HPDE6-E6E7 (cell line): ENCODE results near the gene IQSEC1.
A peak's percentile ranks its signal among the peaks of the same experiment; 100 is the strongest.

Experiments
- DNase-seq: peaks from one replicate; pipeline ENCODE4 v3.0.0; 2011; ENCODE audit warnings: missing footprints; ENCODE audit errors: extremely low spot score

The IQSEC1 gene

GRCh38 chr3:12985148-12985547, 88.1 kb downstream of the IQSEC1 start:
- no peak for DNase-seq

DNA sequence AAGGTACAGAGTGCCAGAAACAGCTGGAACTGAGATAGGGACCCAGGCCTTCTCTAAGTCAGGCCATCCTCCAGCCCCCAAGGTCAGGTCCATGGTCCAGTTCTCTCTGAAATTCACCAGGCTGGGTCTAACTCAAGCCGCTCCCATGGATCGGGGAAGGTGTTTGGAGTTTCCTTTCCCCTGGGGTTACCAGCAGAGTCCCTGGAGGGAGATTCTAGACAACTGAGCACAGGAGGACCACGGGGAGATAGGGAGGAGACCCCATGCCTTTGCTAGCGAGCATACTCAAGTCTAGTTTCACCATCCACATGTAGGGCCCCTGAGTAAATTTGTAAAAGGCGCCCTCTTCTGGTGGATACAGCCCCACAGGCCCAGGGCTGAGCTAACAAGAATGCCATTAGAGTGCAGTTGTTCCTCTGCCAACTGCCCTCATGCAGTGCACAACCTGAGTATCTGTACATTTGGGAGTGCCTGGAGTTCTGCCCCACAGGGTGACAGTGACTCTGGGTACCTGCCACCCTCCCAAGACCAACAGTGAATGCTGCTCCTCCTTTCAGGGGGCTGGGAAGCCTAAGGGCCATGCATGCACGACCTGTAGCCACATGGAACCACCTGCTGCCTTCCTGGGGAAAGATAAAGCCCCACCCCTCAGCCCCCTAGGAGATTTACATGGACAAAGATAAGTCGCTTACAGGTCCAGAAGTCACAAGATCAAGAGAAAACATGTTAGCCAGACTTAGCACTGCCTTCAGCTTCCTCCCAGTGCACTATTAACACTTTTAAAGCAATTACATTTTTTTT, 89.0 kb downstream of the IQSEC1 start:
- DNase-seq, result peak; percentile 32

GRCh38 chr3:12983319-12983718, 89.9 kb downstream of the IQSEC1 start:
- DNase-seq, result no peak

DNA sequence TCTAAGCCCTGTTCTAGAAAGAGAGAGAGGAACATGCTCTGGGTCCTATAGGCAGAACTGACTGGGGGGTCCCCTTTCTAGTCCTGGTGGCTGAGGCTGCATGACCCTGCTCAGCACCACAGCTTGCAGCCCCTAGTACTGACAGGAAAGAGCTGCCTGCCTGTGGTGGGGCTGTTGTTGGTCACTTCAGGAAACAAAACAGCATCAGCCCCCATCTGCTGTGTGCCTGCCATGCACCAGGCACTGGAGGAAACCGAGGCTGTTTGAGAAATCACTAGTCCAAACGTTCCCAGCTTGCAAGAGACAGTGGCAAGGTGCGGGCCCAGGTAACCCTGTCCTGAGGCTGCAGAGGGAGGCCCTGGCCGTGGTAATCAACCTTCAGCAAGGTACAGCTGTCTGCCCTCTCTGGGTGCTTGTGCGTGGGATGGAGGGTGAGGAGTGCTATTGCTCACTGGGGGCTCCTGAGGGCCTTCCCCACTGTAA, 90.6 kb downstream of the IQSEC1 start:
- no peak for DNase-seq

DNA sequence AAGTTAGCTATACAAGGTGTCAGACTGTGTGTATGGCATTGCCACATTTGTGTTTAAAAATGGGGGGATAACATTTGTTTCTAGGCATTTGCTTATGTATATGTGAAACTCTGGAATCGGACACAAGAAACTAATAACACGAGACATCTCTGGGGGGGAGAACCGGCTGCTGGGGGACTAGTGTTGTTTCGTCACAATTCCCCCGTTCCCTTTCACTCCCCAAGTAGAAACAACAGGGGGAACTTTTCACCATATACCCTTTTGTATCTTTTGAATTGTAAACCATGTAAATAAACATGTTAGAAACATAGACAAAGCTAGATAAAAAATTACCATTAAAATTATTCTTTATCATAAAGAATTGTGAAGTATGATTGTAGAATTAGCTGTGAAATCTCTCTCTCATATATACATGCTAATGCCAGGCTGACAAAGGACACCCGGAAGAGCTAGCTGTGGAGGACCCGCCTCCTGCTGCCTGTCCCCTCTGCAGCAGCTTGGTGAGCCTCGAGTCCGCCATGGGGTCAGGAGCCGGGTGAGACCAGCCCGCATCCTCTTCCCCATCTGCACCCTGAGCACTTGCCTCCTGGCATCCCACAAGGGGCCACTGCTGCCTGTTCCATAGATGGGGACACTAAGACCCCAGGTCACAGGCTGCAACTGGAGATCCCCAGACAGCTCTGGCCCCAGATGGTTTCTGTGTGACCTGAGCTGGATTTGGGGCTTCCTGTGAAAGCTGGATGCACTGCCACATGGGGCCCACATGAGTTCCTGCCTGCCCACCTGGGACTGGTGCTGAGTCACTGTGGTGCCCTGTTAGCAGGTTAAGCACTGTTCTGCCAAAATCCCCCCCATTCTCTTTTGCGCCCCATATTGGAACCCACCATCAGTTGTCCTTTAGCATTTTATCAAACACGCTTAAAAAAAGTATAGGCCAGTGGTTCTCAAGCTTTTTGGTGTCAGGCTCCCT, 91.6 kb downstream of the IQSEC1 start:
- no peak for DNase-seq

- no peak for DNase-seq
These were observed 92.5 kb downstream of the IQSEC1 start for GRCh38 chr3:12980596-12981290.

- no peak for DNase-seq
These were observed 93.2 kb downstream of the IQSEC1 start for GRCh38 chr3:12979947-12980487.

DNA sequence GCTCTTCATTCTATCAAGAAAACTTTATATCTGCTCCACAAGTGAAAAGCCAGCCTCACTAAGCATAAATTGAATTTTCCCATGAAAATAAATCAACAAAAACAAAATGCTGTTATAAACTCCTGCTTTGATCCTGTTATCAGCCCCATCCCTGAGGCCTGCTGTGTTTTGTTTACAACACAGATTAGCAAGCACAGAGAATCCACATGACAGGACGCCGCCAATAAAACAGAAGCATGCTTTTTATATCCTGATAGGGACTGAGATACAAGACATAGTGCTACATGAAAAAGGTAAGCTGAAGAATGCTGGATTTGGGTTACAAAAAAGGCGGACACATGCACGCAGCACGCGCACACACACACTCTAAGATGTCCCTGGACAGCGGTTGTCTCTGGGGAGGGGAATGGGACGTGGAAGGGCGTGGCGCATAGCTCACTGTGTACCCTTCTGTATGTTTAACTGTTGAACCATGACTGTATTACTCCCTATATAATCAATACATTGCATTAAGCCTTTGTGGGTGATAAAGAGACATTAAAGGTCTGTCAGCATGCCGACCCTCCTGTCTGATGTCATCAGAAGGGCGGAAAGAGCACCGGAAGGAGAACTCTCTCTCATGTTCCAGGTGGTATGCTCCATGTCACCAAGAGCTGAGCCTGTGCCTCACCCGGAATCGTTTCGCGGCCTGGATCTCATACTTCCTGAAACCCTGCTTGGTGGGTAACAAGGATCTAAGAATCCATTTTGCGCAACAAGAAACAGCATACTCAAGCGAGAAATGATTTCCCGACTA, 93.9 kb downstream of the IQSEC1 start:
- DNase-seq, result no peak

- no peak for DNase-seq
These were observed 94.5 kb downstream of the IQSEC1 start for GRCh38 chr3:12978682-12979081.

DNA sequence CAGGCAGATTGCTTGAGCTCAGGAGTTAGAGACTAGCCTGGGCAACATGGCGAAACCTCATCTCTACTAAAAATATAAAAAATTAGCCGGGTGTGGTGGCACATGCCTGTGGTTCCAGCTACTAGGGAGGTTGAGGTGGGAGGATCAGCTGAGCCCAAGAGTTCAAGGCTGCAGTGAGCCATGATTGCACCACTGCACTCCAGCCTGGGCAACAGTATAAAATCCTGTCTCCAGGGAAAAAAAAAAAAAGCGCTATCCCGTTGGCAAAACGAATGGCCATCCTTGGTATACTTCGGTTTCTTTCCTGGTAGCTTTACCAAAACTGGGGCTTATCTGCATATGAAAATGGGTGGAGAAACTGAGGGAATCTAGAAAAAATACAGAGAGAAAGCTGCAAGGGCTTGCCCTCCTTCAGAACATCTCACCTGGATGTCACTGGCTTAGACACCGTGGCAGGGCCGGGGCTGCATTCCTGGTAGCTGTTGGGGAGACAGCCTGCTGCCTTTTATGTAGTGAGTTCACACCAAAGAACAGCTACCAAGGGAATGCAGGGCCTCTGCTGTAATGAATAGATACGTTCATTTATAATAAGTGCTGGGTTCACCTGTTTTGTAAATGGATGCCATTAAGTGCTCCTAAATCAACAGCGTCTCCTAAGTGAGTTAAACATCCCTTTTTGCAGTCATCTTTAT, 96.0 kb downstream of the IQSEC1 start:
- DNase-seq, result no peak

DNA sequence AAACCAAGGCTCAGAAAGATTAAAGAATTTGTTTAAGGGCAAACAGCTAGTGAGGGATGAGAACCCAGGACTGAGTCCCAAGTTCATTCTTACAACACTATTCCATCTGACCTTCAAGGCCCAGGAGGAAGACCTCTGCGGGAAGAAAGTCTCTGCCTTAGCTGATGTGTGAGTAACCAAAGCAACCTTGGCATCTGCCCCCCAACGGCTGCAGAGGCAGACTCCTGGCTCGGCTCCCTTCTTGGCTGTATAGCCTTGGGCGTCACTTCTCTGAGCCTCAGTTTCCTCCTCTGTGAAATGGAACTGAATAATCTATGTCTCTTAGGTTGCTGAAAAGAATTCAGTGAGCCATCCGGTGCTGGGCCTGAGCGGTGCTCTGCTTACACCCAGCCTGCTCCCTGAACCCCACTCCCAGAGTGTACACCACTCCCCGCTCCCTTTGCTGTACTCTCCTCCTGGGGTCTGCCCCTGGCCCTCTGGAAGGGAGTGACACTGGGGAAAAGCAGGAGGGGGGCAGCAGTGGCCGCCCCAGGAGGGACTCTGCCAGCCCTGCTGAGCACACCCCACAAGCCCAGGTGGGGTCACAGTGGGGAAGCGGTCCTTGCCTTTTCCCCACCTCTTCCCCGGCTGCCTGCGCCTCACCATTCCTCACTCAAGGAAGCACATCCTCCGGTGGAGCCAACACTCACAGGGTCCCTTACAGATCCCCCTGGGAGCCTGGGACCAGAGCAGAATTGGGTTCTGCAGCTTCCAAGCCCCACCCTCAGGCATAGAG, 97.3 kb downstream of the IQSEC1 start:
- no peak for DNase-seq

- DNase-seq, result no peak
These were observed 98.4 kb downstream of the IQSEC1 start for GRCh38 chr3:12974819-12975218.

DNA sequence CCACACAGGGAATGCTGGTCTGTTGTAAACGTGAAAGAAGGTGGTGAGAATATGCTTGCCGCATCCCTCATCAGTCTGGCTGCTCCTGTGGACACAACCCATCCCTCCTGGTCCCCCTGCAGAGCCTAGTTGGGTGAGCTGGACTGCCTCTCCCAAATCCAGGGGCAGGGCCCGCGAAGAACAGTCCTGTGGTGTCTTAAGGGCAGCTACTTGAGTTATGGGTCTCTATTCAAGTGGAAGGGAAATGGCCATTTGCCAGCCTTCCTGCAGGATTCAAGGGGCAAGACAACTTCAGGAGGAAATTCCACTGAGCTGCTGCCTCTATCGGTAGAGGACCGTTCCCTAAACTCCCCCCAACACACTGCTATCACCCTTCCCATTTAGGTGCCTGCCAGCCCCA, 98.9 kb downstream of the IQSEC1 start:
- no peak for DNase-seq

GRCh38 chr3:12973827-12974226, 99.4 kb downstream of the IQSEC1 start:
- DNase-seq, result no peak

DNA sequence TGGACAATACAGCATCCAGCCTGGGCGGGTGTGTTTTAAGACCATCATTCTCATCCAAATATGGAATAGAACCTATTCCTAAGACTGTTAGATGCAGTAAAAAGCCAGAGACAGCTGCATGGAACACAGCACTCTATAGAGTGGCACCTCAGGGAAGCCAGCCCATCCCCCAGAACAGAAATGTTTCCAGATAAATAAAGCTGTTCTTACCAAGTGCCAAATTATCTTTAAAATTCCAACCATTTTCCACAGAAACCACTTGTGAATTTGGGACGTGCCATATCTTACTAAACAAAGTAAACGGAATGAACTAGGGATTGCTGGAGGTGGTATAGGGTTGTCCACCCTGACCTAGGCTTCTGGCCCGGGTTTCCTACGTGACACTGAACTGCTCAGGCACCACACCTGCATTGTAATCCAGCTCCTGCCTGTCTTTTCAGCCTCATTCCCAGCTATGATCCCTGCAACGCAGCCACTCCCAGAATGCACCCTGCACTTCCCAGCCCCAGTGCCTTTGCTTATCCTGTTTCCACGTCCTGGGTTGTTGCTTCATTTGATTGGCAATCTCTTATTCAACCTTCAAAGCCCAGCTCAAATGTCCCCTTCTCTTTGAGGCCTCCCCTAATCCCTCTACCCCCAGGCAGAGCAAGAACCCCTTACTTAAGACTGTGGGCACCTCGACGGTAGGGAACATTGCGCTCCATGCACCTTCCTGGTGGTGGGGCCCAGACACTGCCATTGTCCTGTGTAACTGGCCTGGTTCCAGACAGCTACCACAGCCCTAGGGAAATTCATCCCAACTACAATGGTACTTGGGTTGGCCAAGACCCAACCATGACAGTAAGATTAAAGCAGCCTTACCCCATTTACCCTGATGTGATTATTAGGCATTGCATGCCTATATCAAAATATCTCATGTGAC, 100.2 kb downstream of the IQSEC1 start:
- DNase-seq, result no peak

GRCh38 chr3:12972043-12972442, 101.2 kb downstream of the IQSEC1 start:
- DNase-seq, result no peak

DNA sequence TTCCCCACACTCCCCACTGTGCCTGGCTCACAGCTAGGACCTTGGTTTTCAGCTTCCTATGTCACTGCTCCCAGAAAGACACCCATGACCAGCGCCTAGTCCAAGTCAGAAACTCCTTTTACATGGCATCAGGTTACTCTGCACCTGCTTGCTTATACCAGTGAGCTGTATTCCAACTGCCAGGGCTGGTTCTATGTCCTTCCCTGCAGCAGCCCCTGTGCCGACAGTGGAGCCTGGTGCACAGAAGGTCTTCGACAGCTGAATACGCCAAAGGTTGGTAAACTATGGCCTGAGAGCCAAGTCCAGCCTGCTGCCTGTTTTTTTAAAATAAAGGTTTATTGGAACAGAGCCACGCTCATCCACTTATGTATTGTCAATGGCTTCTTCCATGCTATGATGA, 102.5 kb downstream of the IQSEC1 start:
- no peak for DNase-seq

DNA sequence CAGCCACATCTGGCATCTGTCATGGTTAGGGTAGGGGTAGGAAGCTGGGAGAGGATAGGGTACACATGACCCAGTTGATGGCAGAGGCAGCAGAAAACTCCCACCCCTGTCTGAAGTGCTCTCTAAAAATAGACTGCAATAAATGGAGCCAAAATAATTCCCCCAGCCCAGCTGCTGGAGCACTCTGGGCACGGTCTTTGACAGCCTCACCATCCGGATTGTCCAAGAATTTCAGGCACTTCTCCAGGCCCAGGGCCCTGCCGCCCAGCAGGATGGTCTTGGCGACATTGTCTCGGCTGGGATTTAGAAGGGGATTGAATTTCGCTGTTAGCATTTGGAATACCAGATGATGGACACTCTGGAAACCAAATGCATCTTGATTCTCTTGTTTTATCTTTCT, 103.7 kb downstream of the IQSEC1 start:
- no peak for DNase-seq
